Lower lobe of right lung (tissue), 2 donors: ENCODE results near the gene ZNF511. TPM values are rescaled to one million over a fixed set of nuclear protein-coding genes. Genes with fewer than 3 reads are reported as not detected.

ENCODE experiments used
- ATAC-seq, 2 donors: fragments of 200-7000 bp; cut with Tn5 transposase; one replicate each; pipeline ENCODE4 v1.9.1; 2020 to 2022; ENCODE audit warnings: mild to moderate bottlenecking in 2 of 2, moderate library complexity in 2 of 2
- DNase-seq: peaks from one replicate; pipeline ENCODE4 v3.0.0-alpha.2; 2020
- H3K27ac ChIP-seq: fragments of 200-600 bp; one replicate; pipeline ENCODE4 v1.8.0; 2022
- H3K27me3 ChIP-seq: fragments of 200-600 bp; one replicate; pipeline ENCODE4 v1.8.0; 2022; ENCODE audit warnings: low read depth
- H3K36me3 ChIP-seq: fragments of 200-600 bp; one replicate; pipeline ENCODE4 v1.8.0; 2022; ENCODE audit warnings: mild to moderate bottlenecking
- H3K4me1 ChIP-seq: fragments of 200-600 bp; one replicate; pipeline ENCODE4 v1.8.0; 2022
- H3K4me3 ChIP-seq: fragments of 200-600 bp; one replicate; pipeline ENCODE4 v1.8.0; 2022; ENCODE audit warnings: mild to moderate bottlenecking
- H3K9me3 ChIP-seq: fragments of 200-600 bp; one replicate; pipeline ENCODE4 v1.8.0; 2022
- CTCF ChIP-seq: fragments of 200-600 bp; IDR thresholded peaks from one replicate; pipeline ENCODE4 v1.8.0; 2022; ENCODE audit warnings: antibody characterized with exemption, mild to moderate bottlenecking
- intact Hi-C: fragments of 100-400 bp; cut with DNase I; formaldehyde crosslinking; loops from one replicate; pipeline ENCODE4 v1.11.0; 2022
- total RNA-seq: library from RNA; stranded (reverse); fragmentation: NEBNext Ultra II Directional; extraction: Animal tissue kit (Norgen Biotek cat#: 25700); gene quantifications from one replicate; pipeline ENCODE4 v1.2.1, GENCODE V29; 2021
- donor health status: DM: no; HTN: yes; CAD: no; lungs with severe emphysema.

The ZNF511 gene
- total RNA-seq, 1 donor from 2014 or later, result 44.8 TPM

GRCh38 chr10:133359554-133359971 lies 50.8 kb downstream of the ZNF511 start:
- Histone ChIP-seq H3K9me3 (no peaks in the 10 kb centered on the region), H3K27ac (no peak overlapping the region), H3K4me1 (peaks cover 18% of the 10 kb centered on the region), H3K36me3 (peaks cover 25% of the 10 kb centered on the region), H3K27me3 (no peaks in the 10 kb centered on the region), H3K4me3 (no peak overlapping the region)
- DNase-seq (no peak), ATAC-seq (no peak)
- intact Hi-C loops, result no loop called here
- no peak for TF ChIP-seq CTCF

- intact Hi-C loops, result no loop called here
- H3K9me3 ChIP-seq, result no peaks in the 10 kb centered on the region
- H3K27ac ChIP-seq, result no peak overlapping the region
- DNase-seq (no peak), ATAC-seq (no peak)
- H3K4me1 ChIP-seq, result peaks cover 18% of the 10 kb centered on the region
- TF ChIP-seq CTCF, result no peak
- H3K36me3 ChIP-seq, result peaks cover 31% of the 10 kb centered on the region
- no peaks in the 10 kb centered on the region for H3K27me3 ChIP-seq
- no peak overlapping the region for H3K4me3 ChIP-seq
These were observed 51.4 kb downstream of the ZNF511 start for GRCh38 chr10:133359972-133360610.

GRCh38 chr10:133361227-133361626 lies 52.5 kb downstream of the ZNF511 start:
- H3K4me3 ChIP-seq, result no peak overlapping the region
- TF ChIP-seq CTCF, result no peak
- ATAC-seq, result no peak
- no peaks in the 10 kb centered on the region for H3K27me3 ChIP-seq
- intact Hi-C loops, result no loop called here
- peaks cover 42% of the 10 kb centered on the region for H3K36me3 ChIP-seq
- H3K9me3 ChIP-seq, result no peaks in the 10 kb centered on the region
- H3K27ac ChIP-seq, result no peak overlapping the region
- H3K4me1 ChIP-seq, result peaks cover 12% of the 10 kb centered on the region
- no peak for DNase-seq

- Histone ChIP-seq H3K27ac (no peak overlapping the region), H3K27me3 (no peaks in the 10 kb centered on the region), H3K4me1 (peaks cover 6% of the 10 kb centered on the region), H3K36me3 (peaks cover 49% of the 10 kb centered on the region), H3K9me3 (no peaks in the 10 kb centered on the region), H3K4me3 (no peak overlapping the region)
- ATAC-seq (no peak), DNase-seq (no peak)
- intact Hi-C loops, result no loop called here
- TF ChIP-seq CTCF, result no peak
These were observed 53.2 kb downstream of the ZNF511 start for GRCh38 chr10:133361773-133362441.

Other genes starting within 250 kb of the ZNF511 start
- 0.38 TPM for gene ADGRA1, start 221.0 kb upstream of the ZNF511 start, total RNA-seq
- 10.3 TPM for gene KNDC1, start 148.7 kb upstream of the ZNF511 start, total RNA-seq
- gene UTF1, start 78.7 kb upstream of the ZNF511 start, total RNA-seq, result not detected
- gene VENTX, start 71.1 kb upstream of the ZNF511 start, total RNA-seq, result 4.5 TPM
- 18.7 TPM for gene ADAM8, start 32.0 kb upstream of the ZNF511 start, total RNA-seq
- gene TUBGCP2, start within 50 bp of the ZNF511 start, total RNA-seq, result 54.5 TPM
- not detected for gene CALY, start 28.0 kb downstream of the ZNF511 start, total RNA-seq
- gene PRAP1, start 38.5 kb downstream of the ZNF511 start, total RNA-seq, result not detected
- 31.0 TPM for gene FUOM, start 49.1 kb downstream of the ZNF511 start, total RNA-seq
- 59.5 TPM for gene ECHS1, start 64.4 kb downstream of the ZNF511 start, total RNA-seq
- 6.9 TPM for gene PAOX, start 70.3 kb downstream of the ZNF511 start, total RNA-seq
- 41.7 TPM for gene MTG1, start 85.2 kb downstream of the ZNF511 start, total RNA-seq
- not detected for gene SPRN, start 115.7 kb downstream of the ZNF511 start, total RNA-seq
- 2.4 TPM for gene SCART1, start 145.0 kb downstream of the ZNF511 start, total RNA-seq
- gene CYP2E1, start 218.4 kb downstream of the ZNF511 start, total RNA-seq, result 0.86 TPM